Mucosa of stomach (tissue), 1 donor: ENCODE data around the gene ERC2.

Experiments
- H3K27me3 ChIP-seq: one replicate; pipeline ENCODE4 v1.7.0; 2013; ENCODE audit warnings: mild to moderate bottlenecking, low read length; ENCODE audit not compliant: control insufficient read depth, insufficient read depth
- H3K36me3 ChIP-seq: one replicate; pipeline ENCODE4 v1.7.0; 2013; ENCODE audit warnings: low read length; ENCODE audit not compliant: control insufficient read depth, insufficient read depth
- H3K4me1 ChIP-seq: one replicate; pipeline ENCODE4 v1.7.0; 2013; ENCODE audit warnings: mild to moderate bottlenecking, low read length; ENCODE audit not compliant: control insufficient read depth, insufficient read depth
- H3K4me3 ChIP-seq: one replicate; pipeline ENCODE4 v1.7.0; 2013; ENCODE audit warnings: low read length
- H3K9ac ChIP-seq: one replicate; pipeline ENCODE4 v1.7.0; 2013; ENCODE audit warnings: mild to moderate bottlenecking, low read length, moderate library complexity
- H3K9me3 ChIP-seq: one replicate; pipeline ENCODE4 v1.7.0; 2013; ENCODE audit warnings: mild to moderate bottlenecking, low read length, moderate library complexity; ENCODE audit not compliant: control insufficient read depth
- donor health status: Pancreatic carcinoma.

Gene ERC2

DNA sequence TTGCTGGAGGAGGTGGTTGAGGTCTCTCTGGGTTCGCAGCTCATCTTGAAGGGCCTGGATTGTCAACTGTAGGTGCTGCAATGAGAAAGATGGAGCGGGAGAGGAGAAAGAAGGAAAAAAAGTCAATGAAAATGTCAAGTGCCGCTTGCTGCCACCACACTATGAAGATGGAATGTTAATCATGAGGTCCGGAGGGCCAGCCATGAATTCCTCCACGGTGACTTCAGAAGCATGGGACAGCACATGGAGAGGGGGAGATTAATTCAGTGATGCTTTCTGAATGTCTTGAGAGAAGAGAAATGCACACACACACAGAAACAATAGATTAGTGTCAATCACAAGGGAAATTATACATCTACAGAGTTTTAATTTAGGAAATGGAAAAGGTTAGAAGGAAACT is 171.9 kb downstream of the ERC2 start:
- Histone ChIP-seq H3K4me1 (no peaks in the 10 kb centered on the region), H3K9ac (no peak overlapping the region), H3K36me3 (no peaks in the 10 kb centered on the region), H3K4me3 (no peak overlapping the region), H3K27me3 (no peaks in the 10 kb centered on the region), H3K9me3 (no peaks in the 10 kb centered on the region)

DNA sequence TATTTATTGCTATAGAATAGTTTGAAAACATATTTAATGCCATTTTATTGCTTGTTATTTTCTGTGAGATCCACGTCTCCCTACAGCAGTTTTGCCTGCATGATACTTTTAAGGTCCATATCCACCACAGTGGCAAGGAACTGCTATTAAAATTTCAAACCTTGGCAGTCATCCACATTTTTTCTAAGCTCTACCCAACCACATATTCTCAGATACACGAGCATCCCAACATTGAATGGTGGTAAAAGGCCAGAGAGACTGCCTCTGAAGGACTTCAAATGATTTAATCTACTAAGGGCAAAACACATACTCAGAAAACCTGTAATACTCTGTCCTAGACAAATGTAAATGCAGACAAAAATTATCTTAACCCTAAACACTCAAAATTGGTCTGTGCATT is 173.1 kb downstream of the ERC2 start:
- no peaks in the 10 kb centered on the region for H3K4me1 ChIP-seq

DNA sequence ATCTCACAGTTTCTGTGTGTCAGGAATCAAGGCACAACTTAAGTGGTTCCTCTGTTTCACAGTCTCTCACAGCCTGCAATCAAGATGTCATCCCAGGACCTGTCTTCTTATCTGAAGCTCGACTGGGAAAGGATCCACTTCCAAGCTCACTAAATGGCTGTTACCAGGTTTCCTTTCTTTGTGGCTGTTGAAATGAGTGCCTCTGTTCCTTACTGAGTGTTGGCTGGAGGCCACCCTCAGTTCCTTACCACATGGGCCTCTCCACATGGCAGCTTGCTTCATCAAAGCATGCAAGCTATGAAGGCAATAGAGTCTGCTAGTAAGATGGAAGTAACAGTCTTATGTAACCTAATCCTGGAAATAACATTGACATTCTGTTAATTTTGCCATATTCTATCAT is 174.0 kb downstream of the ERC2 start:
- Histone ChIP-seq H3K9ac (no peak overlapping the region), H3K9me3 (no peaks in the 10 kb centered on the region), H3K27me3 (no peaks in the 10 kb centered on the region), H3K4me3 (no peak overlapping the region), H3K36me3 (no peaks in the 10 kb centered on the region), H3K4me1 (no peaks in the 10 kb centered on the region)

More for the DNA sequence above, 173.1 kb downstream of the ERC2 start:
- Histone ChIP-seq H3K9me3 (no peaks in the 10 kb centered on the region), H3K36me3 (no peaks in the 10 kb centered on the region), H3K27me3 (no peaks in the 10 kb centered on the region), H3K4me3 (no peak overlapping the region), H3K9ac (no peak overlapping the region)

DNA sequence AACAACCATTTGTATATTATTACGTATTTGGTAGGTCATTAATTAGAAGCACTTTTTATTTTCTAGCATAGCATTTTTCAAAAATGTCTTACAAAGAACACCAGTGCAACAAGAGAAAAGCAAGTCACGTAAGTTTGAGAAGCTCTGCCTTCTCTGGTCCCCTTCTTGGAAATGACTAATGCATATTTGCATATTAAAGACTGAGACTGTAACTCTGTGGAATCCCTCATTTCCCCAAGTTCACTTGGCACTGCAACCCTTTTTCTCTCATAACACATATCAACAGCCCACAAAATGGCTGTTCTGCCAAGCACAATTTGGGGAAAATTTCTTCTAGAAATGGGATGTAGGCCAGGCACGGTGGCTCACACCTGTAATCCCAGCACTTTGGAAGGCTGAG is 176.3 kb downstream of the ERC2 start:
- H3K36me3 ChIP-seq = no peaks in the 10 kb centered on the region
- H3K9me3 ChIP-seq = no peaks in the 10 kb centered on the region
- no peak overlapping the region for H3K9ac ChIP-seq
- no peaks in the 10 kb centered on the region for H3K27me3 ChIP-seq
- H3K4me1 ChIP-seq = no peaks in the 10 kb centered on the region
- H3K4me3 ChIP-seq = no peak overlapping the region

DNA sequence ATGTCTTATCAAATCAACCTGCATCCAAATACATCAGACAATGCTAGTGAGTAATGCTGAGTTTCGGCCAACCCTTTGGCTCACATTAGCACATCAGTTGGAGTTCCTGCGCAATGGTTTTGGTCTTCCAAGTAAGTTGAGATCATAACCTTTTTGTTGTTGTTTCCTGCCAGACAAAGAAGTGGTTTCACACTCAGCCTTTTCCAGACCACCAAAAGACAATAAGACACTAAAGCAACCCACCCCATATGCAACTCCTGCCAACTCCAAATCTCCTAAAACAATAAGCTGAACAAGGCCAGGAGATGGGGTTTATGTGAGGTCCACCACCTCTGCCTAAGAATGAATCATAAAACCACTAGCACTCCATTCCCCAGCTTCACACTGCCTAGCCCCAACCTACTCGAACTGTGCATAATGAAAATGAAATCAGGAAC is 177.0 kb downstream of the ERC2 start:
- H3K27me3 ChIP-seq = no peaks in the 10 kb centered on the region
- H3K36me3 ChIP-seq = no peaks in the 10 kb centered on the region

DNA sequence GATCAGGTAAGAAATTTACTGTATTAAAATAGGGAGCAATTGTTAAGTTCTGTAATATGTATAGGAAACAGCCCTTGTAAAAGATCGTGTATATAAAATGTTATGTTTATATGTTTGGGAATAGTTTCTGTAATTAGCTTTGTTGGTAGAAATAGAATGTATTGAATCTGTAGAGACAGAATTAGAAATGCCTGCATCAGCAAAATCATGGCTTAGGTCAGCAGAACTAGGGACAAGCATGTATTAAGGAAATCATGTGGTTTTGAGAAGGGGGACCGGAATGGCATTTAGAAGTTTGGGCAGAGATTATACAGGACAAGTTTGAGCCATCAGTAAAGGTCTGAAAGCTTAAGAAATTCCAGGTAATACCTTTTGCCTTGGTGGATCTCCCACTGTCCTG is 177.9 kb downstream of the ERC2 start:
- Histone ChIP-seq H3K9ac (no peak overlapping the region), H3K27me3 (no peaks in the 10 kb centered on the region), H3K9me3 (no peaks in the 10 kb centered on the region), H3K36me3 (no peaks in the 10 kb centered on the region), H3K4me3 (no peak overlapping the region), H3K4me1 (no peaks in the 10 kb centered on the region)

More for the DNA sequence above, 177.0 kb downstream of the ERC2 start:
- no peaks in the 10 kb centered on the region for H3K4me1 ChIP-seq
- H3K9ac ChIP-seq = no peak overlapping the region
- no peaks in the 10 kb centered on the region for H3K9me3 ChIP-seq
- no peak overlapping the region for H3K4me3 ChIP-seq

DNA sequence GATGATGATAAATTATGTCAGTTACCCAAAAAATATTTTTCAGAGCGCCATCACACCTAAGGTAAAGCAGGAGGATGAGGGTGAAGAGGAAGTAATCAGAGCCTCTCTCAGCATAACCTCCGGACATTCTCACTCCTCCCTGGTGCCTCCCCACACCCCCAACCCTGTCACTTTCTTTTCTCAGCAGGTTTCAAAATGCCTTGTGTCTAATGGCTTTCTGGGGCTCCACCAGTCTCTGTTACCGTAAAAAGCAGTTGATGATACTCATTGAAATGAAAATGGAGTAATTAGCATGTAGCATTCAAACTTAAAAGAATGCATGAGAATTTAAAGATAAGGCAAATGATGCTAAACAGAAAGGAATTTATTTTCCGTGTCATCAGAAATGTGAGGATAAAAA is 180.0 kb downstream of the ERC2 start:
- no peak overlapping the region for H3K9ac ChIP-seq
- no peaks in the 10 kb centered on the region for H3K36me3 ChIP-seq
- H3K9me3 ChIP-seq = no peaks in the 10 kb centered on the region
- no peaks in the 10 kb centered on the region for H3K4me1 ChIP-seq
- H3K4me3 ChIP-seq = no peak overlapping the region
- H3K27me3 ChIP-seq = no peaks in the 10 kb centered on the region

DNA sequence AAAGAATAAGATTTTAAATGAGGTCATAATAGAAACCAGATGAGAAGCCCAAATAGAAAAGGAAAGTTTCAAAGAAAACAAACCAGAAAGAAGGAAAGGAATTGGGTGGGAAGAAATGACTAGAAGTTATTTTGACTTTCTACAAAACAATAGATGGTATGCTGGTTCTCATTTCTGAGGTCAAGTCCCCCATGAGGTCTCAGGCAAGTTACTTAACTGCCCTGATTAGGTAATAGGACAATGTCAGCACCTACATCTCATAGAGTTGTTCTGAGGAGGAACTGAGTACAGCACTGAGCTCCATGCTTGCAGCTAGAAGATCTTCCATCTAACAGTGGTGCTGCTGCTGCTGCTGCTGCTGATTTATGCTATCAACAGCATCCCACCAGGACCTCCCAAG is 185.9 kb downstream of the ERC2 start:
- H3K4me3 ChIP-seq = no peak overlapping the region
- H3K9me3 ChIP-seq = no peaks in the 10 kb centered on the region

DNA sequence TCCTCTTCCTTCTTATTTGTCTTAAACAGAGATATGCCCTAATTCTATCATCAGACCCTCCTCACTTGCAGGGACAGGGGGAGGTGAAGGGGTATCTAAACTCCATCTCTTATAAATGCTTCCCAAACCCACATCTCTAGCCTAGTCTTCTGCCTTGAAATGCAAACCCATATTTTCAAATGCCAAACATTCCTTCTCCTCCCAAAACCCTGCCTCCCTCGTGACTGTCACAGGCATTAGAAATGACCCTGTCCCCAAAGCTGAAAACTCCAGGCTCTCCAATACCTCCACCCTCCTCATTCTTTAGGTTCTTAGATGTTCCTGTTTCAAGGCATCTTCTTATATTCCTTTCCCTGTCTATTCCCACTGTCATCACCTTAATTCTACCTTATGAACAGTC is 191.0 kb downstream of the ERC2 start:
- Histone ChIP-seq H3K4me3 (no peak overlapping the region), H3K9me3 (no peaks in the 10 kb centered on the region), H3K36me3 (no peaks in the 10 kb centered on the region), H3K4me1 (no peaks in the 10 kb centered on the region), H3K9ac (no peak overlapping the region), H3K27me3 (peaks cover 3% of the 10 kb centered on the region)

More for the DNA sequence above, 185.9 kb downstream of the ERC2 start:
- H3K4me1 ChIP-seq = no peaks in the 10 kb centered on the region
- H3K36me3 ChIP-seq = no peaks in the 10 kb centered on the region
- no peak overlapping the region for H3K9ac ChIP-seq
- H3K27me3 ChIP-seq = peaks cover 3% of the 10 kb centered on the region

DNA sequence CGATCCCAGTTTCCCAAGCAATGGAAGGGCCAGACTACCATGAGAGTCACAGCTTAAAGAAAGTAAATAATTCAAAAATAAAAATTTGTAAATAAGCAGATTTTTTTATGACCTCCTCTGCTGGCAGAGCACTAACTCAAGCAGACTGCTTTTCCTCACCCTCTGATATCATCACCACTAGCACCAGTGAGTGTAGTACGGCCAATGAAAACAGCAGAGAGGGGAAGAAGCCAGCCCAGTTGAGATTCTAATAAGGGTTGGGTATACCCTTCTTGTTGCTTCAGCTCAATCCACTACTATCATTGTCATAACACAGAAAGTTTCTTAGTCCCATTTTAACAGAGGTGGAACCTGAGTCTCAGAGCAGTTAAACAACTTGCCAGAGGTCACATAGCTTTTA is 193.1 kb downstream of the ERC2 start:
- Histone ChIP-seq H3K36me3 (no peaks in the 10 kb centered on the region), H3K27me3 (peaks cover 3% of the 10 kb centered on the region), H3K4me3 (no peak overlapping the region), H3K4me1 (no peaks in the 10 kb centered on the region), H3K9me3 (no peaks in the 10 kb centered on the region), H3K9ac (no peak overlapping the region)

DNA sequence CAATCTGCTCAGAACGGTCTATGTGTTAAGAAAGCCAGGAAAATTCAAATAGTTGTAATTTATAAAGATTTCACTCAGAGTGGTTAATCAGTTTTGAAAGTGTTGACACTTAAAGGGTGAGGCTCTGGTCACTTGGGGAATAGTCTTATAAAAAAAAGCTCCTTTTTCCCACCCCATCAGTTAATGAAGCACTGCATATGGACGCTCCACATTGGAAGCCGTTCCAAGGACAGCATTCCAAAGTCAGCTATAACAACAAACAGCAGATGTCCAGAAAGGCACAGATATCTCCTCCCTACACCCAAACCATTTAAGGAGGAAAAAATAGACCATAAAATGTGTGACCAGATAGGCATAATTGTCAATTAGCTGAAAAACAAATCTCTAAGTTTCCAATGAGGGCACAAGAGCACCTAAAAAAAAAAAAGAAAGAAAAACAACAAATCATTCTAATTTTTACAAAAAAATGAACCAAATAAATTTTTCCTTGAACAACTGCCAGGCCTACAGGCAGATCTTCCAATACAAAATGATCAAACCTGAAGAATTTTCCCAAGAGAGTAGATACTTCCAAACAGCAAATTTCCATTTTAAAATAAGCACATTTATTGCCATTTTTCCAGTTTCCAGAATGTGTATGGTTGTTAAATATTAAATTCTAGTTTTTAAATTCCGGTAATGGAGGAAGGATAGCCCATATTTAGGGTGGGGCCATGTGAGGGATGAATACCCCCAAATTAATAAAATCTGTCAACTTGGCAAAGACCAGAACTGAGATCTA is 198.3 kb downstream of the ERC2 start:
- H3K4me1 ChIP-seq = no peaks in the 10 kb centered on the region
- H3K4me3 ChIP-seq = no peak overlapping the region
- H3K27me3 ChIP-seq = no peaks in the 10 kb centered on the region
- H3K9ac ChIP-seq = no peak overlapping the region
- H3K9me3 ChIP-seq = no peaks in the 10 kb centered on the region
- no peaks in the 10 kb centered on the region for H3K36me3 ChIP-seq

DNA sequence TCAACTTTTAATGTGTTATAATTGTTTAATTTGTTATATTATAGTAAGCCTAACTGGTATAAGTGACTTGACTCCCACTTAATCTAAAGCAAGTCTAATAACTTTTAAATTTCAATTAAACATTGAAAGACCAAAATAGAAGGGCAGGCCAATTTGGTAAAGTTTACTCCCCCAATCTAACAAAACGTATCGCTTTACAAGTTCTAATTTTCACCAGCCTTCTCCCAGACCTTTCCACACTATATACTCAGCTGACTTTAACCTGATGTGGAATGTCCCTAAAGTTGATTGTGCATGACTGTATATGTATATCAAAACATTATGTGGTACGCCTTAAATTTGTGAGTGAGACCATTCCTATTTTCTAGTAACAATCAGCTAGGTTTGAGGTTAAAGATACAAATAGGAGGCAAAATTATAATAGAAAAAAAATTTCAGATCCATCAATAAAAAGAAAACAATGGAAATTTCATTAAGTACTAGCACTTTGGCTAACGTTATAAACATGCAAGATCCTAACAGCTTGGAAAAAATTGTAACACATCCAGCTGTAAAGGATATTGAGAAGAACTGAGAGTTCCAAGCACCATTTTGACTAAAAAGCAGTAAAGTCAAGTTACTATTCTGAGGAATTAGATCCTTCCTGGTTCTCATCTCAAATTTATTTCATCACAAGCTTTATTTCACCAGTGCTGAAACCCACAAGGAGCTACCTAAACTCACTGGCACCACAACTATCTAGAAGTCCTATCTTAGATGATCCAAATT is 199.5 kb downstream of the ERC2 start:
- Histone ChIP-seq H3K36me3 (no peaks in the 10 kb centered on the region), H3K4me1 (no peaks in the 10 kb centered on the region), H3K9me3 (no peaks in the 10 kb centered on the region), H3K9ac (no peak overlapping the region), H3K4me3 (no peak overlapping the region), H3K27me3 (no peaks in the 10 kb centered on the region)
